HG02852 (cell line): ENCODE data around the gene CCDC142.
A peak's percentile ranks its signal among the peaks of the same experiment; 100 is the strongest.
"Not testable (repeated sequence)": the region's sequence is repeated elsewhere in the genome, so short reads cannot be mapped to it uniquely, and the experiment has no call there.

Experiments used
- ATAC-seq: cut with Tn5 transposase; IDR thresholded peaks from one replicate; pipeline ENCODE4 v1.9.1; 2021; ENCODE audit warnings: mild to moderate bottlenecking, moderate library complexity; ENCODE audit not compliant: unreplicated experiment

The CCDC142 gene

DNA sequence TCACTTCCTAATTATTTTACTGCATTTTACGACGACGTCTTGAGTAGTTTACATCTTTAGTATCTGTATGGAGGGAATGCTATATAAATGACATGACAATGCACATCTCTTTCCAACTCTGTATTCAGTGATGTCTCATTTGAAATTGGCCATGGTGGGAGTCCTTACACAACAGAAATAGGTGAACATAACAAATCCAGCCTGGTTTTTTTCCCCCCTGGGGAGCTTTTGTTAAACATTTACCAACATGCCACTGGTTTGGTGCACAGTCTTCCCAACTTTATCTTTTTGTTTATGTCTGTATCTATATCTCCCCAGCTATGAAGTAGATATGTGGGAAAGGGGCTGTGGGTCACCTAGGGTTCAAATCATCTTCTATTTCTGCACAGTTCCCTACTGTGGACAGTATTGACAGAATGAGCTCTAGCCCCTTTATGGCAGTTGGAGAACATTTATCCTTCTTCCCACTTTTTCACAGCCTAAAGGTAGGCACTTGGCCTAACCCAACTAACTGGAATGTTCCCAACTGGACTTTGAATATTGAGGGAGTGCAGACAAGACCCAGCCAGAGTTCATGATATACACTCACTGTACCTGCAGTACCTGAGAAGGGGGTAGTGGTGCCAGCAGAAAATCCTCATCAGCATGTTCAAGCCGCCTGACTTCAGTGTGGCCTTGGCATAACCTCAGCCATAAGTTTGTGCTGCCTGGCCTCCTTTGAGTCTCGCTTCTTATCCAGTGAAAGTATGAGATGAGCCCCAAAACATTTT is 35.4 kb downstream of the CCDC142 start:
- ATAC-seq, result no peak

DNA sequence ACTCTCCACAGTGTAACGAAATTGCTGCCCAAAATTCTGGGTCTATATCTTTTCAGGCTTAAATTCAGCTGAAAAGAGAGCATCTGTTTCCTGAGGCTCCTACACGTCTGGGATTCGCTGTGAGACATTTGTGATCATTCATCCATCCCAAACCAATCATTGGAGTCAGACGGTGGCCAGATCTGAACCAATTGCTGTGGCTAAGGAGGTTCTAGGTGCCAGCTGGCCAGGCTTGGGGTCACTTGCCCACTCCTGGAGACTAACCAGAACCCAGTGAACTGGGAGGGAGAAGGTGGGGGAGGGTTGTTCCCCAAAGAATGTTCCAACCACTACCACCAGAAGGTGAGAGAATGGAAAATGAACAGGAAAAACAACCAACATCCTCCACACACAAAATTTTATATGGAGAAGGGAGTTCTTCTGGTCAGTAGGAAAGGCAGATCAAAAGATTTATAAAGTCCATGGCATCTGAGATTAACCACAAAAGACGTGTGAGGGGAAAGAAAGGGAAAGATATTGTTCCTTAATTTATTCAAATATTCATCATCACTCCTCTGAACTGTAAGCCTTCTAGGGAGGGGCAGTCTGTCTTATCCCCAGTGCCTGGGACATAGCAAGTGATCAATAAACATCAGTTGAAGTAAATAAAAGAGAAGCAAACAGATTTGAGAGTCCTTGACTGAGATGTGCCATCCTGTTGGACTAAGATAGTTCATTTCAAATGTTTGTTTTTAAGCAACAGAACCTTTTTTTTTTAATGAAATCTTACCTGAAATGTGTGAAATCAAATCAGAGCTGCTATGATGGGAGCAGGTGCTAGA is 38.1 kb downstream of the CCDC142 start:
- no peak for ATAC-seq

DNA sequence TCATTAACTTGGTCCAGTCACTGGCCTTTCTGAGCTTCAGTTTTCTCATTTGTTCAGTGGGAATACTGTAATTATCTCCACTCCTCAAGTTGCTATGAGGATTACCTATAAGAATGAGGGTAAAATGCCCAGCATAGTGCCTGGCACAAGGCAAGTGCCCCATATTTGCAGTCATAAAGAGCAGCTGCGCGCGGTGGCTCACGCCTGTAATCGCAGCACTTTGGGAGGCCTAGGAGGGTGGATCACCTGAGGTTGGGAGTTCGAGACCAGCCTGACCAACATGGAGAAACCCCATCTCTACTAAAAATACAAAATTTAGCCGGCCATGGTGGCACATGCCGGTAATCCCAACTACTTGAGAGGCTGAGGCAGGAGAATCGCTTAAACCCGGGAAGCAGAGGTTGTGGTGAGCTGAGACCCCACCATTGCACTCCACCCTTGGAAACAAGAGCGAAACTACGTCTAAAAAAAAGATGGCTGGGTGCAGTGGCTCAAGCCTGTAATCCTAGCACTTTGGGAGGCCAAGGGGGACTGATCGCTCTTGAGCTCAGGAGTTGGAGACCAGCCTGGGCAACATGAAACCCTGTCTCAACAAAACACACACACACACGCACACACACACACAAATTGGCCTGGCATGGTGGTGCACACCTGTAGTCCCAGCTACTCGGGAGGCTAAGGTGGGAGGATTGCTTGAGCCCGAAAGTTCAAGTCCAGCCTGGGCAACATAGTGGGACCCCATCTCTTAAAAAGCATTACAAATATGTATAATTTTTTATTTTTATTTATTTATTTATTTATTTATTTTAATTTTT is 40.1 kb downstream of the CCDC142 start:
- not testable (repeated sequence) for ATAC-seq

DNA sequence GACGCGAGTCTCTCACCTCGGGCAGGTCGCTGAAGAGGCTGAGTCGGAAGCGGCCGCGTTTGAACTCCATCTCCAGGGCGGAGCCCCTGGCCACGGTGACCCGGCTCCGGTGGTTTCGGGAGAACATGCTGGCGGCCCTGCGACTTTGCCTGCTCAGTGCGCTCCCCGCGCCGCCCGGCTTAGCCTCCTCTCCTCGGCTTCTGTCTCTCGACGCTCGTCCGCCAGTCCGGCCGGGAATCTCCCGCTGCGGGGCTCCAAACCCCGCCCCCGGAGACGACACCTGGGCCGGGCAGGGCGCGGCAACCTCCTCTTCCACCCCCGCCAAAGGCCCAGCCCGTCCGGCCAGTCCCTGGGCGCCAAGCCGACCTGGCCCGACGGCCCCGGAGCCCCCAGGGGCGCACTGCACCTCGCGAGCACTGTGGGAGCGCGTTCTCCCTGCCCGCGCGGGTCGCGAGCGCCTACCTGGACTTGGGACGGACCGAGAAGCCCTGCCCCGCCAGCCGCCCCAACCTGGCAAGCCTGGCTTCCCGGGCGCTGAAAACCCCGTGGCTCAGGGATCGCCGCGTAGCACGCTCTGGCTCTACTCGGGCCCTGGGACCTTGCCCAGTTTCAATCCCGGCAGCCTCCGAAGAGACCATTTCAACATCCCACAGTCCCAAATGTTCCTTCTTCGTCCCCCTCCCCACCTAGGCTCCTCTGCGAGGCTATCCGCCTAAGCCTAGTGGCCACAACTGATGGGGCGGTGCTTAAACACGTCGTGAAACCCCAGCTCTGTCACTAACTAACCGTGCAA is 40.9 kb downstream of the CCDC142 start, which contains the start of gene RTKN:
Gene RTKN, minus strand, starts transcription at position 248 of the 793 bp plus-strand sequence. Its CDS starts 121 bp downstream, at position 127.
- no peak for ATAC-seq

DNA sequence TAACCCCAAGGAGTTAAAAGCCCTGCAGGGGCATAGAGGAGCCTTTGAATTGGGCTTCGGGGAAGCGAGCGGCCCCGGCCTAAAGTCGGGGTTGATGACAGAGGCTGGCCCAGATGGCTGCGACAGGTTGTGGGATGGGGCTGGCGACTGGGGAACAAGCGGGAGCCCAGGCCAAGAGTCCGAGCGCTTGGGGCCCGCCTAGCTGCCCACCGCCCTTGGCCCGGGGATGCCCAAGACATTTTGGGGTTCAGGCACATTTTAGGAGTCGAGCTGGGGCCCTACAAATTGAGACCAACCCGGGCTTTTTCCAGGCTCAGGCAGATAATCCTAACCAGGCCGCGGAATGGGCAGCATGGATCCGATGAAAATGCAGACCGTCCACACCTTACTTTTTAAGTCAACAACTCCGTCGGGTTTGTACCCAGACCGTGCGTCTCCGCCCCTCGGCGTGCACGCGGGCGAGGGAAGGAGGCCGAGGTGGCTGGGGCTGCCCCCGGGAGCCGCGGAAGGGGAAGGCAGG is 41.6 kb downstream of the CCDC142 start:
- no peak for ATAC-seq

DNA sequence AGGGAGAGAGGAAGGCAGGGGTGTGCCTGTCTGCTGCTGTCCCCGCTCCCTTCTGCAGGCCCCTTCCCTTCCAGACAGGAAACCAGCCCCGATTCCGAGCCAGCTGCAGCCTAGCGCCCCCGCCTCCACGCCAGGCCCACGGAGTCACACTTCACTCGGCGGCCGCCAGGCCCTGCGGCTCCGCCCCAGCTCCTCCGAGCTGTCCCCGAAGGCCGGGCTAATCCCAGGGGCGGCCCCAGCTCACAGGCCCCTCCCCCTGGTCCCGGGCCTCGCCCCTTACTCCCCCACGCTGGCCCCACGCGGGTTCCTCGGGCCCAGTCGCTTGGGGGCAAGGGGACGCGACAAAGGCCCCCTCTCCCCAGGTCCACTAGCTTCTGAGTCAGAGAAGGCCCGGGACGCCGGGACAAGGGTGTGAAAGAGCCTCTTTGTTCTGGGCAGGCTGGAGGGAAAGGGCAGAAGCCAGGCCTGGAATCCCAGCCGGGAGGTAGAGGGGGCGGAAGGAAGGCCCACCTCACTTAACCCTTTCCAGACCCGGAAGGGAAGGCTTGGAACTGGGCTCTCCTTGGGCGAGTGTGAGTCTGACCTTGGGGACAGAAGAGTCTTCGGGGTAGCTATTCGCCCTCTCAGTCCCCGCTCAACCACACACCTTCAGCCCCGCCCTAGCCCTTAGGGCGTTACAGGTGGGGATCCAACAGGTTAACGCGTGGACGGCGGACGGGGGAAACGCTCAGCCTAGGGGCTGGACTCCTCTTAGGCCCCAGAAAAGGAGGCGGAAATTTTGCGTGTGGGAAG is 42.2 kb downstream of the CCDC142 start:
- ATAC-seq, result peak; percentile 92

DNA sequence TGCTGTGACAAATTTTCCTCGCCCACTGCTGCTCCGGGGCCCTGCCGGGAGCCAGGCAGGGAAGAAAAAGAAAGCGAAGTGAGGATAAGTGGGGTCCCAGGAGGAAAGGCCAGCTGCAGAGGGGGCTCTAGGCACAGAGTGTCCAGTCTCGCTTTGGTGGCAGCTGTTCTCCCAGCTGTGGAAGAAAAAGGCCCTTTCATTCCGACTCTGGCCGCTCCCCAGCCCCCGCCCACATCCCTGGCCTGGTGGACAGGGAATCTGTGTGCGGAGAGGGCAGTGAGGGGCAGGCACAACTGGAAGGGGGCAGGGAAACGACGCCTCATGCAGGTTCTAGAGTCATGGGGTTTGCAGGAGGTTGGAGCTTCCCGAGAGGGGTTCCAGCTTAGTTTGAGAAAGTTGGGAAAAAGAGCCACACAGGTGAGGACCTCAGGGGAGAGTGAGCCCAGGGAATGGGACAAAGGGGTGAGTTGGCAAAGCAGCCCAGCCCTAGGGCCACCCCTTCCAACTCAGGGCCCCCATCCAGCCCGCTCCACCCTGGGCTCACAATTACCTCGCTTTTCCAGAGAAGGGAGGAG is 42.9 kb downstream of the CCDC142 start:
- no peak for ATAC-seq

DNA sequence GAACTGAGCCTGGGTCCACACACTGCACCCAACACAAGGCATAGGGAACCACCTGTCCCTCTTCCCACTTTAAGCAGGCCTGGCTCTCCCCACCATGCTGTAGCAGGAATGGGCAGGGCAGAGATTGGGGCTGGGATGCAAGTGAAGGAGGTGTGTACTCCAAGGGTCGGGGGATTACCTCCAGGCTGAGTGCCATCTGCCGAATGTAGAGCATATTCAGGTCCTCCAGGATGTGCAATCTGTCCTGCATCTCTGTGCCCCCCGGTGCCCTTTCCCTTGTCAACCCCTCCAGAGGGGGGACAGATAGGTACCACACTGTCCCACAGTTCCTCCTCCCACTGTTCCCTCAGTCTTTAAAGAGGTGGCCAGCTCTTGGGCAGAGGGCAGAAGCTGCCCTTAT is 43.4 kb downstream of the CCDC142 start:
- no peak for ATAC-seq

DNA sequence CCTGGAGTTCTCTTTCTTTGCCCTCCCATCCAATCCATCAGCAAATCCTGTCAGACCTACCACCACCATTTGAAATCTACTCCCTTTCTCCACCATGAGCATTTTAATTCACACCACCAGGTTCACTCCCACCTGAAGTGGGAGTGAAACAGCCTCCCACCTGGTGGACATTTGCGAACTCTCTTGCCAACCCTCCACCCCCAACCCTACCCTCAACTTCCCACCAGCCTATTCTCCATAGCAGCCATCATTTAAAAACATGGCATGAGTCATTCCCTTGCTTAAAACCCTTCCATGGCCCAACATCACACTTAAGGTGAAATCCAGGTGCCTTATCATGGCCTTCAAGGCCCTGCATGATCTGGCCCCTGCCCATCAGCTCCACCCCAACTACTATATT is 44.5 kb downstream of the CCDC142 start:
- no peak for ATAC-seq

DNA sequence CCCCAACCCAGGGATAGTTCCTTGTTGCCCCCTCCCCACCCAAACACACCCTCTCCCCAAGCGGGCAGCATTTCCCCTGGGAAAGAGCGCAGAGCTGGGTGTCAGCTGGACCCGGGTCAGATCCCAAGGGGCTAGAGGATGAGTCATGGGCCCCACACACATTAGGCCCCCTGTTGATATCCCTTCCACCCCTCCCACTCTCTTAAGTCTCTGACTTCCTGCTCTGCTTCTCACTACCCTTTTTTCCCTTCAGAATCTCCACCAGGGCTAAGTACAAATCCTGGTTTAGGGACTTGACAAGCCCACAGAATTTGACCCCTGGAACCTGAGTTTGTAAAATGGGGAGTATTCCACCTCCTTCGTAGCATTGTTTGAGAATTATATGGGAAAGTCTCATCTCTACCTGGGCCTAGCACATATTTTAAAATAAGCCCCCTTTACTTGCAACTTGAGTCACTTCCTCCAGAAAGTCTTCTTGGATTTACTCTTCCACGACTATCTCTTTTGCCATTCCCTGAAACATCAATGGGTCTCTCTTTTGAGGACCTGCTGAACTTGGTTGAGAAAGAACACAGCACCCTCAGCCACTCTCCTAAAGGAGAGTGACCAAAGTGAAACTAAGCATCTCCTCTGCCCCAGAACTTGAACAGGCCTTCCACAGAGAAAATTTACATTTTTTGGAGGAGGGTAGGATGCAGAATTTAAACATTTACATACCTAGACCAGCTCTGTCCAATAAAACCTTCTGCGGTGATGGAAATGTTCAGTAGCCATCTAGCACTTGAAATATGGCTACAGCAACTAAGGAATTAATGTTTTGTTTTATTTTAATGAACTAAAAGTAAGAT is 45.7 kb downstream of the CCDC142 start:
- no peak for ATAC-seq

DNA sequence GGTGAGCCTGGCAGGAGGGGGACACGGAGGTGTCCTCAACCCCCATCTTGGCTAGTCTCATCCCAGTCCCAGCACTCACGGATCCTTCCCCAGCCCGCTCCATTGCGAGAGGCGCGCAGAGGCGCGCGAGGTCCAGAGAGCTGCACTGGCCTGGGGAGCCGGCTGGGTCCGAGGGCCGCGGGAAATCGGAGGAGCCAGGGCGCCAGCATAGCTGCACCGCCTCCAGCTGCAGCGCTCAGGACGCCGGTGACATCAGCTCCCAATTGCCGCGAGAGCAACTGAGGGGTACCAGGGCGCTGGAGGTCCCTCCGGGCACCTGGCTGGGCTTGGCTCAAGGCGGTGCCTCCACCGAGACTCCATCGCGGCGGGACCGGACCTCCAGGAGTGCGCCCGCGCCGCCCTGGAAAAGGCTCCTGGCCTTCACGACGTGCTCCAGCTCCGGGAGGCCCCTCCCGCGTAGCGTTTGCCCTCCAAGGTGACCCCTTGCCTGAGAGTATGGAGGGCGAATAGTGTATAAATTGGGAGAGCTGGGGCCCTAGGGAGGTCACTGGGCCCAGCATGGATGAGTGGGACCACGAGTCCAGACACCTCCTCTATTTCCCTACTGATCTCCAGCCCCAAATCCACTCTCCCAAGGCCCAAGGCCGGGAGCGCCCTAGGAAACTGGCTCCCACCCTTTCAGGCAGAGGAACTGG is 46.5 kb downstream of the CCDC142 start:
- no peak for ATAC-seq

DNA sequence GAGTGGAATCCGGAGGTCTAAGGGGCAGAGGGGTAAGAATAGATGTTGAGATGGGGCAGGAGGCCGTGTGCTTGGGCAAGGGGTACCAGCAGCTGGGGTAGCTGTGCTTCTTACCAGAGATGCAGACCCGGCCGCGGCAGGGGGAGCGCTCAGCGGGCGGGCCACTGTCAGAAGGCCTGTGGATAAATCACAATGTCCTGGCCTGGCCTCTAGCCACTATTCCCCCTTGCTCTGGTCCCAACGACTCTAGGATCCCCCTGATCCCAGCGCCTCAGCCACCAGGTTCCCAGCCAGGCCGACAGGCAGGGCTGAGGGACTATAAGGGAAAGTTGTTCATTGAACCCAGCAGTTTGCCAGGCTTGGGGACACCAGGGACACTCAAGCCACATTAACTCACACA is 52.3 kb downstream of the CCDC142 start:
- no peak for ATAC-seq

DNA sequence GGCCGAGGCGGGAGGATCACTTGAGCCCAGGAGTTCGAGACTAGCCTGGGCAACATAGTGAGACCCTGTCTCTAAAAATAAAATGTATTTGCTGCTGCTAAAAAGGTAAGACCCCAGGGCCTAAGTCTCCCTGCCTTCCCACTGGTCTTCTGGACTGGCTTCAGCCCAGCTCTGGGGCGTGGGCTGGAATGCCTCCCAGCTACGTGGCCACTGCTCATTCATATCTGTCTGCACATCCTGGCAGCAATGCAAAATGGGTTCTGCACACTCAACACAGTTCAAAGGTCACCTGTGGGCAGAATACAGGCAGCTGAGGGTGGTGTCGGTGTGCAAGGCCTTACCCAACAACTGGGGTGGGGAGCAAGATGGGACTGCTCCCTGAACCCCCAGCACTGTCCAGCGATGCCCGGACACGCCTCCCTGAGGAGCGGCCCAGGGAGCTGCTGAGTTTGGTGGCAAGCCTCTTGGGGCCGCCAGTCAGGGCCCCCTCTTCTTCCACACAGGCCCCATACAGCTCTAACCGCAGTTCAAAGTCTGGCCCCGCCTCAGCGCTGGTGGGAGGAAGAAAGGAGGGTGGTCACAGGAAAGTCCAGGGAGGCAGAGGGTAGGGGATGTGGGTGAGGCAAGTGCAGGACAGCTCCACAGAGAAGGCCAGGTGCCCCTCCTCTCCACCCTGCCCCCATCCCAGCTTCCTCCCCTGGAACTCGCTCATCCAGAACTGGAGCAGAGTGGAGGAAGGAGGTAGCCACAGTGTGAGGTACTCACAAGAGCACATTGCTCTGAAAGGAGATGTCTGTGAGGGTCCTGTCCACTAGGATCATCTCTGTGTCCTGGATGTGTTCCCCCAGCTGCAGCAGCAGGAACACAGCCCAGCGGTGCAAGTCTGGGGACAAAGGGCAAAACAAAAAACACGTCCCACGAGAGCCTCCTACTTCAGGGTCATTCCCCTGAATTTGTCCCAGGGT is 53.0 kb downstream of the CCDC142 start:
- ATAC-seq, result no peak

DNA sequence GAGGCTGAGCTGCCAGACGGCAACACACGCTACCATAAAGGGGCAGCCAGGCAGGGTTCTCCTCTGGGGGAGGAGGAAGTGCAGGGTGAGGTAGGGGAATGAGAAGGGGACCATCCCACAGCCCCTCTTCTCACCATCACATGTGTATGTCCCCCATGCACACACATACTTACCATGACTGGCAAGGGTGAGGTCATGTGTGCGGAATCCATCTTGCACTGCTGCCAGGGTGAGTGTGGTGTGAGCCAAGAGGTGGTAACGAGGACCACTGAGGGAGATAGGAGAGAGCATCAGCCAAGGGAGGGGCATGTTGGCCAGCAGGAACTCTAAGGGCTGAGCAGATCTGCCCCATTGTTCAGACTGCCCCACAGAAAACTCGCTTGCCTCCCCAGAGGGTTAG is 54.1 kb downstream of the CCDC142 start:
- ATAC-seq, result no peak

DNA sequence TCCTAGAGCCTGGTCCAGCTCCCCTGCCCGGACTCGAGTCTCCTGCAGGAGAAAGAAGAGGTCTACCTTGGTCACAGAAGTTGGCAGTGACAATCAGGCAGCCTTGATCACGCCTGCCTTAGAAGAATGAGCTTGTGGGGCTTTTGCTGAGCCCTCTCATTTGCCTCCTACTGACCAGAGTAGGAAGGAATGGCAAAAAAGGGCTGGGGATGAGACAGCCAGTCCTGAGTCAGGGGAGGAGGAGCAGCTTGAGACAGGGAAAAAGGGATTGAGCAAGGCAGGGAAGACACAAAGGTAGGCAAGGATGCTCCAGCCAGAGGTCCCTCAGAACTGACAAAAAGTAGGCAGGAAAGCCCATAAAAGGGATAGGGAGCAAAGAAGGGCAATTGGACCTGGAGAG is 55.2 kb downstream of the CCDC142 start:
- ATAC-seq, result no peak

DNA sequence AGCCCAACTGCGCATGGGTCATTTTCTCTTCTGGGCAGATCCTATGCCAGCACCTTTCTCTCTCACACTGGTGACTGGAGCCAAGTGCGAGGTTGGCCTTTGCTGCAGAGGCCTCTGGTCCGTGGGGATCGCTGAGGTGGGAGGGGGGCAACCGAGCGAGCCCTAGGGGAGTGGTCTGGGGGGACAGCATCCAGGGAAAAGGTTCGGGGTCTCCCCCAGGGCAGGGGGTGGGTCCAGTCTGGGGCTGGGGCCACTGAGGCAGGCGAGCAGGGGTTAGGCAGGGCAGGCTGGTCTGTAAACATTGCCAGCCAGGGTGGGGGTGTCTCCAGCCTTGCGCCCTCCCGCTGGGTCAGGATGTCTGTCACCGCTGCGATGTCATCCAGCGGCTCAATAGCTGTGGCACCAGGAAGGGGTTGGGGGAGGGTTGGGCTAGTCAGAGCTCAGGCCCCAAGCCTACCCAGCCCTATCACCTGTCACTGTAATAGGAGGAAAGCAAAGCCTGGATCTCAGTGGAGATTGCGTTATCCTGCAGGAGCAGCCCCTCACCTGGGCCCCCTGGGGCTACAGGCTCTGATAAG is 56.5 kb downstream of the CCDC142 start:
- ATAC-seq, result no peak
